GM21526 (cell line): ENCODE data around the gene HK1.

Source experiments
- ATAC-seq: cut with Tn5 transposase; IDR thresholded peaks from one replicate; pipeline ENCODE4 v1.9.1; 2021; ENCODE audit warnings: moderate library complexity; ENCODE audit not compliant: unreplicated experiment, low FRiP score

Gene HK1

GRCh38 chr10:69394020-69394419, 115.7 kb downstream of the HK1 start:
- no peak for ATAC-seq

- ATAC-seq: no peak
These were observed 119.7 kb downstream of the HK1 start for GRCh38 chr10:69397972-69398371.

- ATAC-seq: no peak
These were observed 120.2 kb downstream of the HK1 start for GRCh38 chr10:69398466-69398865.

GRCh38 chr10:69400936-69401335, 122.6 kb downstream of the HK1 start:
- ATAC-seq: no peak

GRCh38 chr10:69401416-69401815, 123.1 kb downstream of the HK1 start:
- ATAC-seq: no peak

GRCh38 chr10:69402386-69402785, 124.1 kb downstream of the HK1 start:
- ATAC-seq: no peak

- ATAC-seq: no peak
These were observed 124.8 kb downstream of the HK1 start for GRCh38 chr10:69403066-69403465.

GRCh38 chr10:69403519-69403918, 125.2 kb downstream of the HK1 start:
- no peak for ATAC-seq

GRCh38 chr10:69404786-69405185, 126.5 kb downstream of the HK1 start:
- no peak for ATAC-seq

GRCh38 chr10:69405221-69405620, 126.9 kb downstream of the HK1 start:
- ATAC-seq: no peak

GRCh38 chr10:69406302-69406811, 128.1 kb downstream of the HK1 start:
- no peak for ATAC-seq

- ATAC-seq: no peak
These were observed 128.7 kb downstream of the HK1 start for GRCh38 chr10:69406816-69407580.

GRCh38 chr10:69407621-69408301, 129.5 kb downstream of the HK1 start:
- no peak for ATAC-seq

- peak; percentile 80 for ATAC-seq
These were observed 130.3 kb downstream of the HK1 start for GRCh38 chr10:69408318-69409175.

GRCh38 chr10:69409176-69409495, 130.8 kb downstream of the HK1 start:
- no peak for ATAC-seq

- no peak for ATAC-seq
These were observed 131.7 kb downstream of the HK1 start for GRCh38 chr10:69409968-69410367.

GRCh38 chr10:69410487-69410886, 132.2 kb downstream of the HK1 start:
- no peak for ATAC-seq

GRCh38 chr10:69411476-69411875, 133.2 kb downstream of the HK1 start:
- ATAC-seq: no peak

GRCh38 chr10:69412232-69412790, 134.0 kb downstream of the HK1 start:
- ATAC-seq: no peak

- no peak for ATAC-seq
These were observed 135.0 kb downstream of the HK1 start for GRCh38 chr10:69413221-69413865.
